H1 (cell line): ENCODE results near the gene COA1. TPM values are rescaled to one million over a fixed set of nuclear protein-coding genes. Genes with fewer than 3 reads are reported as not detected.

Experiments used
- CTCF ChIA-PET: fragments of 300-600 bp; sonication (Branson Sonifier 250); formaldehyde crosslinking; loops from one replicate; lab custom pipeline; 2021; ENCODE audit not compliant: partially characterized antibody; lab: Charles Lee
- POLR2A ChIA-PET: fragments of 300-600 bp; sonication (Branson Sonifier 250); formaldehyde crosslinking; loops from one replicate; lab custom pipeline; 2021; ENCODE audit warnings: inconsistent platforms; ENCODE audit not compliant: partially characterized antibody; lab: Charles Lee
- DNase-seq, 2 experiments: peaks; one replicate each; pipeline versions ENCODE4 v3.0.0 to v3.0.0-alpha.2; 2010 to 2022; ENCODE audit warnings: low spot score in 2 of 2, low read depth in 1 of 2, mixed read lengths in 1 of 2
- FAIRE-seq: peaks from 2 replicates; lab custom pipeline; 2011; peaks lifted over from hg19 to GRCh38; lab: Jason Lieb, UNC
- H2AFZ ChIP-seq: 2 replicates; pipeline ENCODE4 v1.8.1; 2012; ENCODE audit warnings: low read length, inconsistent platforms
- H2AK5ac ChIP-seq: 2 replicates; pipeline ENCODE4 v1.6.1; 2013; ENCODE audit warnings: low read depth, low read length
- H2BK120ac ChIP-seq: replicated peaks from 2 replicates; pipeline ENCODE3; 2013; ENCODE audit warnings: low read depth, low read length, inconsistent platforms
- H2BK12ac ChIP-seq: 2 replicates; pipeline ENCODE4 v1.6.1; 2013; ENCODE audit warnings: low read depth, low read length
- H2BK15ac ChIP-seq: 2 replicates; pipeline ENCODE4 v1.6.1; 2013; ENCODE audit warnings: low read length
- H2BK20ac ChIP-seq: 2 replicates; pipeline ENCODE4 v1.6.1; 2013; ENCODE audit warnings: low read length
- H2BK5ac ChIP-seq: 2 replicates; pipeline ENCODE4 v1.6.1; 2013; ENCODE audit warnings: low read depth, low read length
- H3K14ac ChIP-seq: 2 replicates; pipeline ENCODE4 v1.6.1; 2013; ENCODE audit warnings: inconsistent platforms; ENCODE audit not compliant: insufficient read length
- H3K18ac ChIP-seq: 2 replicates; pipeline ENCODE4 v1.6.1; 2013; ENCODE audit warnings: low read length; ENCODE audit errors: extremely low read depth
- H3K23ac ChIP-seq: 2 replicates; pipeline ENCODE4 v1.6.1; 2013; ENCODE audit warnings: inconsistent platforms; ENCODE audit not compliant: insufficient read length
- H3K23me2 ChIP-seq: 2 replicates; pipeline ENCODE4 v1.6.1; 2013; ENCODE audit warnings: low read depth, low read length
- H3K27ac ChIP-seq: 2 replicates; pipeline ENCODE4 v1.6.1; 2011; ENCODE audit warnings: low read depth, low read length, inconsistent platforms
- H3K27me3 ChIP-seq, 4 experiments: replicated peaks in 1 of 4; 1 replicate in 1 of 4; 2 replicates in 3 of 4; pipeline versions ENCODE4 v1.6.1 to v1.8.1; 2011 to 2013; ENCODE audit warnings: low read length in 3 of 4, mild to moderate bottlenecking in 3 of 4, inconsistent platforms in 2 of 4, mixed read lengths in 2 of 4, moderate library complexity in 1 of 4; ENCODE audit not compliant: control insufficient read depth in 3 of 4, insufficient read depth in 3 of 4; ENCODE audit errors: extremely low read depth in 1 of 4
- H3K36me3 ChIP-seq, 4 experiments: 2 replicates each; pipeline versions ENCODE4 v1.6.1 to v1.8.1; 2011 to 2013; ENCODE audit warnings: mild to moderate bottlenecking in 4 of 4, low read length in 3 of 4, moderate library complexity in 2 of 4, control low read depth in 1 of 4, inconsistent platforms in 1 of 4; ENCODE audit not compliant: insufficient read depth in 4 of 4, control insufficient read depth in 2 of 4
- H3K4ac ChIP-seq: replicated peaks from 2 replicates; pipeline ENCODE3; 2013; ENCODE audit warnings: low read length, low read depth, mixed read lengths, inconsistent platforms; ENCODE audit not compliant: insufficient read length
- H3K4me1 ChIP-seq, 4 experiments: replicated peaks in 1 of 4; 1 replicate in 1 of 4; 2 replicates in 3 of 4; pipeline versions ENCODE4 v1.6.1 to v1.8.1; 2011 to 2013; ENCODE audit warnings: low read length in 3 of 4, inconsistent platforms in 2 of 4, mixed read lengths in 1 of 4; ENCODE audit not compliant: insufficient read depth in 4 of 4, control insufficient read depth in 3 of 4
- H3K4me2 ChIP-seq, 2 experiments: 2 replicates each; pipeline versions ENCODE4 v1.6.1 to v1.8.1; 2011 to 2013; ENCODE audit warnings: low read depth in 2 of 2, low read length in 2 of 2, control low read depth in 1 of 2, inconsistent platforms in 1 of 2, mild to moderate bottlenecking in 1 of 2; ENCODE audit not compliant: insufficient read depth in 1 of 2
- H3K4me3 ChIP-seq, 4 experiments: fragments of 200-600, 300-600 bp in 1 of 4; sonication (generic), shearing (Covaris generic), sonication (Bioruptor Twin) in 1 of 4; 2 replicates each; pipeline versions ENCODE4 v1.5.1 to v1.8.1; 2011 to 2016; ENCODE audit warnings: low read length in 4 of 4, low read depth in 3 of 4, control low read depth in 2 of 4, inconsistent platforms in 2 of 4, mild to moderate bottlenecking in 2 of 4, mixed read lengths in 1 of 4, moderate library complexity in 1 of 4; ENCODE audit not compliant: insufficient read depth in 2 of 4; ENCODE audit errors: extremely low read depth in 1 of 4
- H3K56ac ChIP-seq: replicated peaks from 2 replicates; pipeline ENCODE3; 2013; ENCODE audit warnings: low read depth, mild to moderate bottlenecking, mixed read lengths, low read length, inconsistent platforms; ENCODE audit not compliant: insufficient read length
- H3K79me1 ChIP-seq: 2 replicates; pipeline ENCODE4 v1.6.1; 2013; ENCODE audit warnings: low read depth, low read length, control low read depth
- H3K79me2 ChIP-seq, 2 experiments: 2 replicates each; pipeline versions ENCODE4 v1.6.1 to v1.8.1; 2012 to 2013; ENCODE audit warnings: low read length in 2 of 2, mild to moderate bottlenecking in 2 of 2, inconsistent platforms in 1 of 2; ENCODE audit not compliant: insufficient read depth in 2 of 2, control insufficient read depth in 1 of 2
- H3K9ac ChIP-seq, 4 experiments: replicated peaks in 1 of 4; 1 replicate in 1 of 4; 2 replicates in 3 of 4; pipeline versions ENCODE4 v1.6.1 to v1.8.1; 2011 to 2013; ENCODE audit warnings: low read depth in 3 of 4, low read length in 3 of 4, control low read depth in 2 of 4, mild to moderate bottlenecking in 2 of 4, moderate library complexity in 2 of 4, inconsistent platforms in 1 of 4; ENCODE audit errors: extremely low read depth in 1 of 4
- H3K9me3 ChIP-seq, 2 experiments: 2 replicates each; pipeline versions ENCODE4 v1.6.1 to v1.8.1; 2012 to 2013; ENCODE audit warnings: mild to moderate bottlenecking in 2 of 2, moderate library complexity in 2 of 2, control low read depth in 1 of 2, inconsistent platforms in 1 of 2, low read depth in 1 of 2, low read length in 1 of 2, mixed read lengths in 1 of 2; ENCODE audit not compliant: insufficient read depth in 2 of 2
- H4K20me1 ChIP-seq, 2 experiments: replicated peaks in 1 of 2; 2 replicates each; pipeline versions ENCODE3 to v1.8.1; 2011 to 2013; ENCODE audit warnings: inconsistent platforms in 2 of 2, low read length in 2 of 2, mild to moderate bottlenecking in 1 of 2; ENCODE audit not compliant: insufficient read depth in 2 of 2, control insufficient read depth in 1 of 2
- H4K5ac ChIP-seq: 2 replicates; pipeline ENCODE4 v1.6.1; 2013; ENCODE audit warnings: low read length, low read depth, mixed read lengths, inconsistent platforms; ENCODE audit not compliant: insufficient read length
- H4K8ac ChIP-seq: 2 replicates; pipeline ENCODE4 v1.8.0; 2013; ENCODE audit warnings: mild to moderate bottlenecking, moderate library complexity, low read length, inconsistent platforms; ENCODE audit not compliant: insufficient read depth; ENCODE audit errors: extremely low read depth
- H4K91ac ChIP-seq: replicated peaks from 2 replicates; pipeline ENCODE3; 2013; ENCODE audit warnings: low read length, mixed read lengths, inconsistent platforms; ENCODE audit not compliant: insufficient read length
- CBX5 ChIP-seq: fragments of 300-800, 300-1000 bp; sonication (generic); IDR thresholded peaks from 2 replicates; pipeline ENCODE4 v1.7.1; 2016; ENCODE audit warnings: antibody characterized with exemption, low read length, low read depth
- CREB1 ChIP-seq: IDR thresholded peaks from 2 replicates; pipeline ENCODE4 v1.6.1; 2012; ENCODE audit warnings: inconsistent platforms
- CTBP2 ChIP-seq: IDR thresholded peaks from 2 replicates; pipeline ENCODE4 v1.7.0; 2011; ENCODE audit warnings: borderline replicate concordance, mild to moderate bottlenecking, moderate library complexity, mixed read lengths, low read length; ENCODE audit not compliant: insufficient read depth, insufficient read length
- EZH2 ChIP-seq: fragments of 200-600 bp; sonication (generic); IDR thresholded peaks from 2 replicates; pipeline ENCODE4 v1.7.1; 2012; ENCODE audit warnings: low read depth, mild to moderate bottlenecking, moderate library complexity, low read length, inconsistent platforms; ENCODE audit not compliant: severe bottlenecking
- GTF2F1 ChIP-seq: IDR thresholded peaks from 2 replicates; pipeline ENCODE4 v1.6.1; 2012; ENCODE audit warnings: low read depth, low read length, improper control_type of control experiment, borderline replicate concordance
- JUND ChIP-seq: IDR thresholded peaks from 2 replicates; pipeline ENCODE4 v1.6.1; 2011; ENCODE audit warnings: mild to moderate bottlenecking, improper control_type of control experiment, low read length
- NRF1 ChIP-seq: IDR thresholded peaks from 2 replicates; pipeline ENCODE4 v1.6.1; 2011; ENCODE audit warnings: mild to moderate bottlenecking, low read depth, low read length, improper control_type of control experiment
- RFX5 ChIP-seq: IDR thresholded peaks from 2 replicates; pipeline ENCODE4 v1.6.1; 2011; ENCODE audit warnings: low read depth, low read length, improper control_type of control experiment, borderline replicate concordance
- SAP30 ChIP-seq: fragments of 300-600 bp; sonication (generic); IDR thresholded peaks from 2 replicates; pipeline ENCODE4 v1.7.1; 2012; ENCODE audit warnings: low read length, moderate library complexity, mild to moderate bottlenecking, inconsistent platforms; ENCODE audit not compliant: insufficient read depth, insufficient replicate concordance
- SRF ChIP-seq: IDR thresholded peaks from 2 replicates; pipeline ENCODE4 v1.6.1; 2011; ENCODE audit warnings: mild to moderate bottlenecking, low read depth, low read length, moderate library complexity
- TCF12 ChIP-seq: IDR thresholded peaks from 2 replicates; pipeline ENCODE4 v1.6.1; 2011; ENCODE audit warnings: low read depth, mild to moderate bottlenecking, low read length
- USF2 ChIP-seq: IDR thresholded peaks from 2 replicates; pipeline ENCODE4 v1.6.1; 2011; ENCODE audit warnings: low read length, improper control_type of control experiment
- WGBS, 2 experiments: shearing (Covaris generic) in 1 of 2; methylation state at CpG; one replicate each; pipeline versions ENCODE4 v1.1.6 to v1.1.7; 2013 to 2015; ENCODE audit warnings: low lambda C conversion rate in 2 of 2, mixed read lengths in 2 of 2, inconsistent platforms in 1 of 2, low coverage in 1 of 2, missing lambda C conversion rate in 1 of 2; ENCODE audit not compliant: insufficient replicate concordance in 2 of 2, insufficient coverage in 1 of 2, insufficient read length in 1 of 2; ENCODE audit errors: extremely low coverage in 1 of 2, missing lambda C conversion rate in 1 of 2; 5-methylcytosine and 5-hydroxymethylcytosine counted together
- polyA plus RNA-seq, 7 experiments: library from polyadenylated mRNA; depleted of rRNA in 3 of 7; stranded (reverse) in 5 of 7; unstranded in 2 of 7; fragments of >200 nt in 5 of 7; fragments of 200-250 nt in 2 of 7; gene quantifications; 1 replicate in 5 of 7; 2 replicates in 1 of 7; 4 replicates in 1 of 7; pipeline versions ENCODE4 v1.2.1 to v1.2.3, GENCODE V29; 2011 to 2013; ENCODE audit warnings: missing spikeins in 2 of 7, mixed read lengths in 2 of 7
- total RNA-seq: library from RNA; stranded (reverse); fragmentation: NEBNext Ultra II Directional; extraction: Animal tissue kit (Norgen Biotek cat#: 25700); gene quantifications from 2 replicates; pipeline ENCODE4 v1.2.1, GENCODE V29; 2021

The COA1 gene
- total and polyA plus RNA-seq, 2 of the 8 experiments (the other 6 are each of a cell fraction or from before 2014, with no cell fraction given): 98.6 to 143 TPM

- Histone ChIP-seq H3K23ac (no peak overlapping the region), H3K56ac (no peak overlapping the region), H3K23me2 (no peaks in the 10 kb centered on the region), H4K91ac (no peak overlapping the region), H3K18ac (no peak overlapping the region), H3K9ac (no peak overlapping the region), H2BK20ac (no peak overlapping the region), H3K36me3 (peaks cover 0 to 3% (median under 1%) of the 10 kb centered on the region in 4 experiments; a peak in 2 of 8 replicates), H3K9me3 (no peaks in the 10 kb centered on the region; a peak in 1 of 4 replicates), H2AK5ac (no peak overlapping the region), H2BK5ac (no peak overlapping the region), H4K20me1 (peaks cover 1 to 8% of the 10 kb centered on the region in 2 experiments), H3K14ac (no peak overlapping the region), H2BK120ac (no peak overlapping the region), H3K79me1 (peaks cover 4% of the 10 kb centered on the region; the same call in 1 of the 2 replicates), H2BK15ac (no peak overlapping the region), H4K5ac (no peak overlapping the region), H3K4me2 (no peak overlapping the region), H3K4me3 (no peak overlapping the region), H3K4ac (no peak overlapping the region), H3K27ac (no peak overlapping the region), H2BK12ac (no peak overlapping the region), H4K8ac (no peak overlapping the region), H2AFZ (no peak overlapping the region), H3K27me3 (no peaks in the 10 kb centered on the region), H3K4me1 (peaks cover 0 to 5% (median 0%) of the 10 kb centered on the region in 4 experiments; a peak in 2 of 7 replicates), H3K79me2 (peaks cover 2 to 72% of the 10 kb centered on the region in 2 experiments)
- no peak for FAIRE-seq
- POLR2A ChIA-PET: no interaction called here
- WGBS, 2 experiments: 85% methylated on average over 3 of the region's 3 CpGs; no CpG with 5 or more reads in 1 of the 2 experiments
- DNase-seq: no peak
- CTCF ChIA-PET: interaction anchor here (0.7 to 1.6 kb wide), 3 partner anchors 9 to 222 kb away, joined by 3 to 6 read pairs (median 4); partner anchors contain the start of gene STK17A
- TF ChIP-seq GTF2F1 (no peak), CREB1 (no peak), SRF (no peak), CBX5 (no peak), JUND (no peak), TCF12 (no peak), SAP30 (no peak), NRF1 (no peak), RFX5 (no peak), EZH2 (no peak), USF2 (no peak), CTBP2 (no peak)
These were observed 27.4 kb downstream of the COA1 start for GRCh38 chr7:43701929-43702328.
